Lung (tissue), 12 donors: ENCODE data around the gene CBLB. TPM values are rescaled to one million over a fixed set of nuclear protein-coding genes. Genes with fewer than 3 reads are reported as not detected.

Experiments
- ATAC-seq: fragments of 200-7000 bp; cut with Tn5 transposase; one replicate; pipeline ENCODE4 v1.9.1; 2020; ENCODE audit warnings: moderate number of reproducible peaks; ENCODE audit not compliant: insufficient read depth, low FRiP score
- DNase-seq, 3 donors: peaks; one replicate each; pipeline ENCODE4 v3.0.0-alpha.2; 2013 to 2017
- H3K27ac ChIP-seq, 2 donors: one replicate each; pipeline ENCODE4 v1.5.1; 2013; ENCODE audit warnings: mild to moderate bottlenecking in 2 of 2, moderate library complexity in 2 of 2, control low read depth in 1 of 2, inconsistent platforms in 1 of 2, low read depth in 1 of 2, low read length in 1 of 2
- H3K27me3 ChIP-seq, 3 donors: one replicate each; pipeline ENCODE4 v1.5.1; 2013; ENCODE audit warnings: low read length in 2 of 3; ENCODE audit not compliant: control insufficient read depth in 3 of 3, insufficient read depth in 3 of 3
- H3K36me3 ChIP-seq, 4 donors: one replicate each; pipeline ENCODE4 v1.5.1; 2013; ENCODE audit warnings: low read length in 4 of 4, mild to moderate bottlenecking in 1 of 4, moderate library complexity in 1 of 4; ENCODE audit not compliant: control insufficient read depth in 4 of 4, insufficient read depth in 4 of 4
- H3K4me1 ChIP-seq, 5 donors: one replicate each; pipeline ENCODE4 v1.5.1; 2013; ENCODE audit warnings: low read length in 5 of 5, mild to moderate bottlenecking in 2 of 5, moderate library complexity in 1 of 5; ENCODE audit not compliant: control insufficient read depth in 5 of 5, insufficient read depth in 5 of 5
- H3K4me3 ChIP-seq: one replicate; pipeline ENCODE4 v1.5.1; 2013; ENCODE audit warnings: mild to moderate bottlenecking, control low read depth, moderate library complexity
- H3K9ac ChIP-seq, 2 donors: one replicate each; pipeline ENCODE4 v1.5.1; 2013; ENCODE audit warnings: low read length in 2 of 2, control low read depth in 1 of 2; ENCODE audit not compliant: insufficient read depth in 1 of 2
- H3K9me3 ChIP-seq, 4 donors: one replicate each; pipeline ENCODE4 v1.5.1; 2013; ENCODE audit warnings: low read length in 3 of 4, mild to moderate bottlenecking in 1 of 4, moderate library complexity in 1 of 4; ENCODE audit not compliant: control insufficient read depth in 4 of 4, insufficient read depth in 3 of 4
- WGBS, 2 donors: extraction: QIAGEN DNeasy Blood & Tissue Kit; methylation state at CpG; one replicate each; pipeline ENCODE4 v1.1.7; 2013; 5-methylcytosine and 5-hydroxymethylcytosine counted together
- polyA plus RNA-seq, 2 donors: library from polyadenylated mRNA; stranded (reverse); fragments of 200-250 nt; gene quantifications; one replicate each; pipeline ENCODE4 v1.2.1, GENCODE V29; 2013
- total RNA-seq, 2 donors: library from RNA; depleted of rRNA in 1 of 2; stranded (reverse); fragments of >200 nt in 1 of 2; gene quantifications; one replicate each; pipeline ENCODE4 v1.2.1, GENCODE V29; 2014 to 2021
- TF ChIP-seq, protein P1 (sequence below): IDR thresholded peaks from 2 replicates; pipeline ENCODE4 v1.5.1; 2012; ENCODE audit warnings: mild to moderate bottlenecking; ENCODE audit errors: control extremely low read depth, extremely low read depth
- donor health status: control.
- donor health status: control.
- donor health status: Bipolar disorder and iron deficiency.
- donor health status: healthy.
- donor health status: DM: yes; HTN: yes; CAD: no.

CBLB gene
- total and polyA plus RNA-seq, 4 donors: 7.2 to 124 (median 24.6) TPM

DNA sequence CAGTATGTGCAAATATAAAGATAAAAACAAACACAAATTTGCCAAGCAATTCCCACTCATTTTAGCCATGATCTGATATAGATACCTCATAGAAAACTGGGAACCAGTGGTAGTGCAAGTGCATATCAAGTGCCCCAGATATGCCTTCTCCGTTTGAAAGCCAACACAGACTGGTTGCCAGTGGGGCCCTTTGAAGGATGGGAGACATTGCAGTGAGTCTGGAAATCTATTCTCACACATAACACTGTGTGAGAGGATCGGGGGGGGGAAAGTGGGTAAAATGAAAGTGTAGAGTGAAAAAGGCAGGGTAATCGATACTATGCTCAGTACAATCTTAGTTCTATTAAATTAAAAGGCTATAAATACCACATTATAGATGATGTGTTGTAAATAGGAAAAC lies 83.0 kb downstream of the CBLB start:
- Histone ChIP-seq H3K4me1 (peaks cover 0 to 15% (median 3%) of the 10 kb centered on the region in 5 donors), H3K9me3 (no peaks in the 10 kb centered on the region), H3K27ac (peak overlapping the region in 1 of 2 donors; percentile 49), H3K9ac (no peak overlapping the region), H3K27me3 (no peaks in the 10 kb centered on the region), H3K4me3 (no peak overlapping the region), H3K36me3 (no peaks in the 10 kb centered on the region)
- WGBS, 2 donors: 74 to 85% methylated on average over 3 of the region's 3 CpGs
- no peak for ATAC-seq
- no peak for DNase-seq
- TF ChIP-seq, protein P1, sequence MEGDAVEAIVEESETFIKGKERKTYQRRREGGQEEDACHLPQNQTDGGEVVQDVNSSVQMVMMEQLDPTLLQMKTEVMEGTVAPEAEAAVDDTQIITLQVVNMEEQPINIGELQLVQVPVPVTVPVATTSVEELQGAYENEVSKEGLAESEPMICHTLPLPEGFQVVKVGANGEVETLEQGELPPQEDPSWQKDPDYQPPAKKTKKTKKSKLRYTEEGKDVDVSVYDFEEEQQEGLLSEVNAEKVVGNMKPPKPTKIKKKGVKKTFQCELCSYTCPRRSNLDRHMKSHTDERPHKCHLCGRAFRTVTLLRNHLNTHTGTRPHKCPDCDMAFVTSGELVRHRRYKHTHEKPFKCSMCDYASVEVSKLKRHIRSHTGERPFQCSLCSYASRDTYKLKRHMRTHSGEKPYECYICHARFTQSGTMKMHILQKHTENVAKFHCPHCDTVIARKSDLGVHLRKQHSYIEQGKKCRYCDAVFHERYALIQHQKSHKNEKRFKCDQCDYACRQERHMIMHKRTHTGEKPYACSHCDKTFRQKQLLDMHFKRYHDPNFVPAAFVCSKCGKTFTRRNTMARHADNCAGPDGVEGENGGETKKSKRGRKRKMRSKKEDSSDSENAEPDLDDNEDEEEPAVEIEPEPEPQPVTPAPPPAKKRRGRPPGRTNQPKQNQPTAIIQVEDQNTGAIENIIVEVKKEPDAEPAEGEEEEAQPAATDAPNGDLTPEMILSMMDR: no peak

DNA sequence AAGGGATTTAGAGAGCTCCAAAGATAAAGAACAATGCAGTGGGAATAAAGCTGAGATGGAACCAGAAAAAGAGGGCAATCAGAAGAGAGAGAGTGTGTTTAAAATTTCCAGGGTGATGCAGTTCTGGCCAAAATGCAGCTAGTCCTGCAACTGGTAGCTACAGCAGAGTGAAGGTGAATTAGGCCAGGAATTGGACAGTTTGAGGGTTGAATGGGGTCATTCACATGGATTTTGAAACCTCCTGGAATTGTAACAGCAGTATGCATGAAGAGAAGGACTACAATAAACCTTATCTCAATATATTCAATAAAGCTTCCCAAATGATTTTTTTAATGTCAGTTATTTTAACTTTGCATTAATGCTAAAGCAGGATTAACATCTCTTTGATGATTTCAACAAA lies 85.2 kb downstream of the CBLB start:
- no peaks in the 10 kb centered on the region for H3K9me3 ChIP-seq
- H3K9ac ChIP-seq: no peak overlapping the region
- H3K36me3 ChIP-seq: no peaks in the 10 kb centered on the region
- DNase-seq (no peak), ATAC-seq (no peak)
- no peak overlapping the region for H3K4me3 ChIP-seq
- H3K27ac ChIP-seq: no peak overlapping the region
- H3K27me3 ChIP-seq: no peaks in the 10 kb centered on the region
- peaks cover 0 to 15% (median 0%) of the 10 kb centered on the region in 5 donors for H3K4me1 ChIP-seq
- TF ChIP-seq, protein P1: no peak

DNA sequence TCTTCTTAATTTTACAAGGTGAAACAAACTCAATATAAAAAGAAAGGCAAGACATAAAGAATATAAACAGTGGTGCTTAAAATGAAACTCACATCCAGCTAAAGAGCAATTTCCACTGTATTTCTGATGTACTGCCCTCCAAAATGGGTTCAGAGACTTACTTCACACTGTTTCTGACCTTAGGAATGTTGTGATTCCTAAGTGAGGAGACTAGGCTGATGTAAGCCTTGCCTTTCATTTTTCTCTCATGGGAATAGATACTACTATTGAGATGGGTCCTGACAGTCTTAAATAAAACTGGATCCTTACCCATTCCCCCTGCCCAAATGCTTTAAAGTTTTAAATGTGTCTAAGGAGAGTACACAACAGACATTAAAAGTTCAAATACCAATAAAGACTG lies 86.9 kb downstream of the CBLB start:
- no peak overlapping the region for H3K9ac ChIP-seq
- peaks cover 0 to 2% (median 0%) of the 10 kb centered on the region in 4 donors for H3K9me3 ChIP-seq
- DNase-seq (no peak), ATAC-seq (no peak)
- H3K27ac ChIP-seq: peak overlapping the region in 1 of 2 donors; percentile 40
- H3K4me3 ChIP-seq: no peak overlapping the region
- H3K36me3 ChIP-seq: no peaks in the 10 kb centered on the region
- TF ChIP-seq, protein P1: no peak
- H3K27me3 ChIP-seq: no peaks in the 10 kb centered on the region
- peaks cover 0 to 3% (median 0%) of the 10 kb centered on the region in 5 donors for H3K4me1 ChIP-seq

DNA sequence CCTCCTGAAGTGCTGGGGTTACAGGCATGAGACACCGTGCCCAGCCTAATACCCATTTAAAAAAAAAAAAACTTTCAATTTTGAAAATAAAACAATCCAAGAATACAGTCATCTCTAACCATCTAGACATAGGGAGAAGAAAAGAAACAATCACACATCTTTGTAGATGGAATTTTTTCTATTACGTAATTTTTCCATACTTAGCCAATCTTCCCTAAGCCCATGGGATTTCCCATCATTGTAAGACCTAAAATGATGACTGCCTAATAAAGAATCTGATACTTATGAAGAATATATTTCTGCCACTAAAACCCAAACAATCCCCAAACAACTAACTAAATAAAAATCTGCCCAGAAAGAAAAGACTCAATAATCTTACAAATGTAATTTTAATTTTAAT lies 88.7 kb downstream of the CBLB start:
- TF ChIP-seq, protein P1: no peak
- Histone ChIP-seq H3K9me3 (peaks cover 0 to 2% (median 0%) of the 10 kb centered on the region in 4 donors), H3K27ac (no peak overlapping the region), H3K9ac (no peak overlapping the region), H3K4me1 (peaks cover 0 to 3% (median 0%) of the 10 kb centered on the region in 5 donors), H3K36me3 (peaks cover 0 to 3% (median 1%) of the 10 kb centered on the region in 4 donors), H3K4me3 (no peak overlapping the region), H3K27me3 (no peaks in the 10 kb centered on the region)
- ATAC-seq: no peak
- DNase-seq: no peak
- WGBS, 2 donors: 94 to 97% methylated on average over 2 of the region's 2 CpGs
